IMR-90 (cell line): ENCODE measurements around the gene DIAPH1. TPM values are rescaled to one million over a fixed set of nuclear protein-coding genes. Genes with fewer than 3 reads are reported as not detected.
A peak's percentile ranks its signal among the peaks of the same experiment; 100 is the strongest.

Experiments used
- ATAC-seq: fragments of 200-7000 bp; cut with Tn5 transposase; 2 replicates; pipeline ENCODE4 v1.9.1; 2020; ENCODE audit warnings: low read depth, mild to moderate bottlenecking, moderate library complexity
- BruUV-seq: library from RNA; stranded (reverse); fragments of 400-500 nt; replicated peaks from 2 replicates; lab custom pipeline; 2021; lab: Mats Ljungman, UMichigan
- CTCF ChIA-PET: fragments of 300-600 bp; formaldehyde crosslinking; extraction: SDS; loops from one replicate; lab custom pipeline; 2021; ENCODE audit warnings: antibody characterized with exemption; lab: Yijun Ruan, JAX
- POLR2A ChIA-PET: fragments of 300-600 bp; sonication (Branson Sonifier 250); formaldehyde crosslinking; loops from one replicate; lab custom pipeline; 2022; ENCODE audit warnings: antibody characterized with exemption; ENCODE audit not compliant: unreplicated experiment; lab: Charles Lee
- DNase-seq: peaks from one replicate; pipeline ENCODE4 v3.0.0; 2013
- H2AFZ ChIP-seq: replicated peaks from 2 replicates; pipeline ENCODE3; 2013; ENCODE audit warnings: low read length, mild to moderate bottlenecking; ENCODE audit not compliant: poor library complexity
- H2AK5ac ChIP-seq: 2 replicates; pipeline ENCODE4 v1.6.1; 2013; ENCODE audit warnings: low read depth, low read length, inconsistent platforms
- H2AK9ac ChIP-seq: replicated peaks from 2 replicates; pipeline ENCODE3; 2013; ENCODE audit warnings: mild to moderate bottlenecking, low read depth, low read length, moderate library complexity; ENCODE audit not compliant: poor library complexity
- H2BK120ac ChIP-seq: 2 replicates; pipeline ENCODE4 v1.6.1; 2013; ENCODE audit warnings: low read depth, low read length, inconsistent platforms
- H2BK15ac ChIP-seq: 3 replicates; pipeline ENCODE4 v1.6.1; 2013; ENCODE audit warnings: low read depth, low read length, inconsistent platforms
- H2BK20ac ChIP-seq: 2 replicates; pipeline ENCODE4 v1.6.1; 2013; ENCODE audit warnings: low read depth, mild to moderate bottlenecking, inconsistent platforms, low read length, moderate library complexity
- H2BK5ac ChIP-seq: 2 replicates; pipeline ENCODE4 v1.6.1; 2013; ENCODE audit warnings: mild to moderate bottlenecking, low read depth, low read length, inconsistent platforms; ENCODE audit not compliant: poor library complexity, severe bottlenecking
- H3K14ac ChIP-seq: replicated peaks from 2 replicates; pipeline ENCODE4 v1.6.1; 2013; ENCODE audit warnings: low read depth, low read length, inconsistent platforms
- H3K18ac ChIP-seq: 2 replicates; pipeline ENCODE4 v1.6.1; 2013; ENCODE audit warnings: low read depth, low read length, control low read depth
- H3K23ac ChIP-seq: 2 replicates; pipeline ENCODE4 v1.6.1; 2013; ENCODE audit warnings: low read depth, low read length, inconsistent platforms
- H3K27ac ChIP-seq: 2 replicates; pipeline ENCODE4 v1.5.1; 2013; ENCODE audit warnings: mild to moderate bottlenecking, control low read depth, low read length; ENCODE audit not compliant: insufficient read depth
- H3K27me3 ChIP-seq: 2 replicates; pipeline ENCODE4 v1.6.1; 2013; ENCODE audit warnings: low read length; ENCODE audit not compliant: control insufficient read depth, insufficient read depth
- H3K36me3 ChIP-seq: 2 replicates; pipeline ENCODE4 v1.6.1; 2013; ENCODE audit warnings: low read length, mixed read lengths; ENCODE audit not compliant: control insufficient read depth, insufficient read depth
- H3K4ac ChIP-seq: 2 replicates; pipeline ENCODE4 v1.6.1; 2013; ENCODE audit warnings: low read depth, low read length, inconsistent platforms
- H3K4me1 ChIP-seq: 2 replicates; pipeline ENCODE4 v1.6.1; 2013; ENCODE audit warnings: low read length, mixed read lengths; ENCODE audit not compliant: control insufficient read depth, insufficient read depth
- H3K4me2 ChIP-seq: 2 replicates; pipeline ENCODE4 v1.6.1; 2013; ENCODE audit warnings: low read depth, mild to moderate bottlenecking, control low read depth, low read length, moderate library complexity
- H3K4me3 ChIP-seq: 2 replicates; pipeline ENCODE4 v1.5.1; 2013; ENCODE audit warnings: low read depth, mild to moderate bottlenecking, control low read depth, low read length, moderate library complexity; ENCODE audit not compliant: insufficient read depth
- H3K56ac ChIP-seq: 2 replicates; pipeline ENCODE4 v1.6.1; 2013; ENCODE audit warnings: low read length, inconsistent platforms; ENCODE audit not compliant: insufficient read depth; ENCODE audit errors: extremely low read depth
- H3K79me1 ChIP-seq, 2 experiments: 2 replicates each; pipeline ENCODE4 v1.6.1; 2013; ENCODE audit warnings: low read length in 2 of 2, inconsistent platforms in 1 of 2, low read depth in 1 of 2
- H3K9ac ChIP-seq: 2 replicates; pipeline ENCODE4 v1.6.1; 2013; ENCODE audit warnings: low read depth, low read length, control low read depth
- H3K9me1 ChIP-seq: 2 replicates; pipeline ENCODE4 v1.6.1; 2013; ENCODE audit warnings: low read length, inconsistent platforms; ENCODE audit not compliant: insufficient read depth
- H3K9me3 ChIP-seq: 2 replicates; pipeline ENCODE4 v1.6.1; 2013; ENCODE audit warnings: low read length; ENCODE audit not compliant: control insufficient read depth, insufficient read depth
- H4K20me1 ChIP-seq: 2 replicates; pipeline ENCODE4 v1.6.1; 2013; ENCODE audit warnings: low read length, inconsistent platforms; ENCODE audit not compliant: insufficient read depth
- H4K5ac ChIP-seq: 2 replicates; pipeline ENCODE4 v1.6.1; 2013; ENCODE audit warnings: mild to moderate bottlenecking, low read depth, low read length, control low read depth
- H4K8ac ChIP-seq, 2 experiments: 2 replicates each; pipeline ENCODE4 v1.6.1; 2013; ENCODE audit warnings: low read depth in 2 of 2, low read length in 2 of 2, control low read depth in 1 of 2, inconsistent platforms in 1 of 2
- H4K91ac ChIP-seq: 2 replicates; pipeline ENCODE4 v1.6.1; 2013; ENCODE audit warnings: low read depth, low read length, inconsistent platforms; ENCODE audit not compliant: insufficient read depth
- BHLHE40 ChIP-seq: fragments of 150-350 bp; IDR thresholded peaks from 2 replicates; pipeline ENCODE4 v1.6.1; 2016; ENCODE audit warnings: mild to moderate bottlenecking, low read depth, low read length
- CEBPB ChIP-seq: IDR thresholded peaks from 2 replicates; pipeline ENCODE4 v1.6.1; 2012; ENCODE audit warnings: low read depth, low read length, improper control_type of control experiment
- CHD1 ChIP-seq: IDR thresholded peaks from 2 replicates; pipeline ENCODE4 v1.6.1; 2012; ENCODE audit warnings: low read depth, low read length, improper control_type of control experiment
- FOS ChIP-seq: fragments of 150-350 bp; IDR thresholded peaks from 2 replicates; pipeline ENCODE4 v1.6.1; 2016; ENCODE audit warnings: low read depth, low read length
- MAFK ChIP-seq: IDR thresholded peaks from 2 replicates; pipeline ENCODE4 v1.6.1; 2012; ENCODE audit warnings: low read depth, low read length, improper control_type of control experiment
- MAZ ChIP-seq: IDR thresholded peaks from 2 replicates; pipeline ENCODE4 v1.6.1; 2012; ENCODE audit warnings: low read depth, mild to moderate bottlenecking, low read length, improper control_type of control experiment, moderate library complexity, borderline replicate concordance
- MXI1 ChIP-seq: IDR thresholded peaks from 2 replicates; pipeline ENCODE4 v1.6.1; 2012; ENCODE audit warnings: low read depth, mild to moderate bottlenecking, low read length, moderate library complexity, borderline replicate concordance
- NFE2L2 ChIP-seq: fragments of 150-350 bp; IDR thresholded peaks from 2 replicates; pipeline ENCODE4 v1.6.1; 2016; ENCODE audit warnings: low read depth, mild to moderate bottlenecking, low read length
- POLR2A ChIP-seq: IDR thresholded peaks from 2 replicates; pipeline ENCODE4 v1.6.1; 2012; ENCODE audit warnings: mild to moderate bottlenecking, low read depth, low read length
- RAD21 ChIP-seq: IDR thresholded peaks from 2 replicates; pipeline ENCODE4 v1.6.1; 2012; ENCODE audit warnings: low read length, improper control_type of control experiment
- RCOR1 ChIP-seq: IDR thresholded peaks from 2 replicates; pipeline ENCODE4 v1.6.1; 2012; ENCODE audit warnings: mild to moderate bottlenecking, low read length, improper control_type of control experiment; ENCODE audit not compliant: insufficient replicate concordance
- RFX5 ChIP-seq: IDR thresholded peaks from 2 replicates; pipeline ENCODE4 v1.8.0; 2012; ENCODE audit warnings: low read depth, mild to moderate bottlenecking, low read length, moderate library complexity
- SMC3 ChIP-seq: fragments of 150-350 bp; IDR thresholded peaks from 2 replicates; pipeline ENCODE4 v1.6.1; 2016; ENCODE audit warnings: low read depth, mild to moderate bottlenecking, antibody characterized with exemption, low read length, moderate library complexity
- WGBS, 2 experiments: methylation state at CpG; one replicate each; pipeline versions ENCODE4 v1.1.5 to v1.1.7; 2013; ENCODE audit warnings: missing lambda C conversion rate in 2 of 2; ENCODE audit not compliant: insufficient read length in 1 of 2; ENCODE audit errors: extremely low coverage in 2 of 2; 5-methylcytosine and 5-hydroxymethylcytosine counted together
- dilution Hi-C: fragments of 300-500 bp; cut with HindIII; formaldehyde crosslinking; loops from one replicate; pipeline ENCODE4 v1.14.3; 2018; ENCODE audit warnings: low sequenced_read_pairs; ENCODE audit not compliant: unreplicated experiment
- in situ Hi-C: fragments of 300-500 bp; cut with MboI; formaldehyde crosslinking; loops from 3 replicates; pipeline ENCODE4 v1.14.3; 2019; ENCODE audit warnings: low sequenced_read_pairs, inconsistent platforms, mixed read lengths
- intact Hi-C: fragments of 100-400 bp; cut with micrococcal nuclease; formaldehyde crosslinking; loops from 2 replicates; pipeline ENCODE4 v1.10.0; 2022
- polyA plus RNA-seq, 3 experiments: library from polyadenylated mRNA; depleted of rRNA; stranded (reverse); fragments of >200 nt; gene quantifications; 2 replicates each; pipeline ENCODE4 v1.2.3, GENCODE V29; 2012; ENCODE audit warnings: low replicate concordance in 1 of 3
- total RNA-seq: library from RNA; depleted of rRNA; stranded (reverse); fragments of >200 nt; gene quantifications from 2 replicates; pipeline ENCODE4 v1.2.3, GENCODE V29; 2012
- TF ChIP-seq, protein P1 (sequence below): conservative IDR thresholded peaks from 2 replicates; pipeline ENCODE4 v1.5.1; 2012; ENCODE audit warnings: mild to moderate bottlenecking, low read depth, low read length, improper control_type of control experiment
- TF ChIP-seq, protein P2 (sequence below): fragments of 150-350 bp; IDR thresholded peaks from 2 replicates; pipeline ENCODE4 v1.6.1; 2016; ENCODE audit warnings: low read depth, mild to moderate bottlenecking, low read length, moderate library complexity, borderline replicate concordance

DIAPH1 gene
- total and polyA plus RNA-seq, 2 of the 4 experiments (the other 2 are of a cell fraction) = 12.0 to 37.4 TPM

DNA sequence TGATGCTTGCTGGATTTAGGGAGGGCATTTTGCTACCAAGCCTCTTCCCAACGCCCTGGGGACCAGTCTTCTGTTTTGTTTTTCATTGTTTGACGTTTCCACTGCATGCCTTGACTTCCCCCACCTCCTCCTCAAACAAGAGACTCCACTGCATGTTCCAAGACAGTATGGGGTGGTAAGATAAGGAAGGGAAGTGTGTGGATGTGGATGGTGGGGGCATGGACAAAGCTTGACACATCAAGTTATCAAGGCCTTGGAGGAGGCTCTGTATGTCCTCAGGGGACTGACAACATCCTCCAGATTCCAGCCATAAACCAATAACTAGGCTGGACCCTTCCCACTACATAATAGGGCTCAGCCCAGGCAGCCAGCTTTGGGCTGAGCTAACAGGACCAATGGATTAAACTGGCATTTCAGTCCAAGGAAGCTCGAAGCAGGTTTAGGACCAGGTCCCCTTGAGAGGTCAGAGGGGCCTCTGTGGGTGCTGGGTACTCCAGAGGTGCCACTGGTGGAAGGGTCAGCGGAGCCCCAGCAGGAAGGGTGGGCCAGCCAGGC, 107.0 kb downstream of the DIAPH1 start:
- intact Hi-C loops (loop anchor here (2.0 kb wide), 1 partner anchor 81 kb away; the partner anchor contains the start of gene PCDHGA12), dilution Hi-C loops (no loop called here), in situ Hi-C loops (no loop called here)
- no peak for TF ChIP-seq NFE2L2
- TF ChIP-seq MAZ = no peak
- no peak for TF ChIP-seq FOS
- TF ChIP-seq, protein P1, sequence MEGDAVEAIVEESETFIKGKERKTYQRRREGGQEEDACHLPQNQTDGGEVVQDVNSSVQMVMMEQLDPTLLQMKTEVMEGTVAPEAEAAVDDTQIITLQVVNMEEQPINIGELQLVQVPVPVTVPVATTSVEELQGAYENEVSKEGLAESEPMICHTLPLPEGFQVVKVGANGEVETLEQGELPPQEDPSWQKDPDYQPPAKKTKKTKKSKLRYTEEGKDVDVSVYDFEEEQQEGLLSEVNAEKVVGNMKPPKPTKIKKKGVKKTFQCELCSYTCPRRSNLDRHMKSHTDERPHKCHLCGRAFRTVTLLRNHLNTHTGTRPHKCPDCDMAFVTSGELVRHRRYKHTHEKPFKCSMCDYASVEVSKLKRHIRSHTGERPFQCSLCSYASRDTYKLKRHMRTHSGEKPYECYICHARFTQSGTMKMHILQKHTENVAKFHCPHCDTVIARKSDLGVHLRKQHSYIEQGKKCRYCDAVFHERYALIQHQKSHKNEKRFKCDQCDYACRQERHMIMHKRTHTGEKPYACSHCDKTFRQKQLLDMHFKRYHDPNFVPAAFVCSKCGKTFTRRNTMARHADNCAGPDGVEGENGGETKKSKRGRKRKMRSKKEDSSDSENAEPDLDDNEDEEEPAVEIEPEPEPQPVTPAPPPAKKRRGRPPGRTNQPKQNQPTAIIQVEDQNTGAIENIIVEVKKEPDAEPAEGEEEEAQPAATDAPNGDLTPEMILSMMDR = no peak
- TF ChIP-seq RFX5 = no peak
- no peak for TF ChIP-seq CHD1
- TF ChIP-seq SMC3 = no peak
- TF ChIP-seq, protein P2, sequence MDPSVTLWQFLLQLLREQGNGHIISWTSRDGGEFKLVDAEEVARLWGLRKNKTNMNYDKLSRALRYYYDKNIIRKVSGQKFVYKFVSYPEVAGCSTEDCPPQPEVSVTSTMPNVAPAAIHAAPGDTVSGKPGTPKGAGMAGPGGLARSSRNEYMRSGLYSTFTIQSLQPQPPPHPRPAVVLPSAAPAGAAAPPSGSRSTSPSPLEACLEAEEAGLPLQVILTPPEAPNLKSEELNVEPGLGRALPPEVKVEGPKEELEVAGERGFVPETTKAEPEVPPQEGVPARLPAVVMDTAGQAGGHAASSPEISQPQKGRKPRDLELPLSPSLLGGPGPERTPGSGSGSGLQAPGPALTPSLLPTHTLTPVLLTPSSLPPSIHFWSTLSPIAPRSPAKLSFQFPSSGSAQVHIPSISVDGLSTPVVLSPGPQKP = no peak
- TF ChIP-seq BHLHE40 = no peak
- TF ChIP-seq RAD21 = no peak
- no peak for TF ChIP-seq MXI1
- TF ChIP-seq CEBPB = no peak
- no peak for TF ChIP-seq MAFK
- no peak for TF ChIP-seq RCOR1
- no peak for TF ChIP-seq POLR2A
- H3K79me1 ChIP-seq = peaks cover 6 to 52% of the 10 kb centered on the region in 2 experiments
- H4K91ac ChIP-seq = no peak overlapping the region; the same call in 1 of the 2 replicates
- H2BK5ac ChIP-seq = no peak overlapping the region
- no CpG with 5 or more reads among the region's 4 CpGs for WGBS, 2 experiments
- no peak for ATAC-seq
- 0 out of 2 replicates have a peak overlapping the region, but pooled peaks have one; percentile 6 for H2BK120ac ChIP-seq
- no peak overlapping the region for H2BK20ac ChIP-seq
- peaks cover 15% of the 10 kb centered on the region for H4K20me1 ChIP-seq
- CTCF ChIA-PET = interaction anchor here (0.6 to 2.7 kb wide), 2 partner anchors 34 to 46 kb away, joined by 3 to 14 read pairs; no protein-coding TSS in a partner anchor
- peak overlapping the region in 1 of 2 experiments; percentile 91; a peak in 2 of 4 replicates for H4K8ac ChIP-seq
- peaks cover 33% of the 10 kb centered on the region for H3K9me1 ChIP-seq
- peak overlapping the region; percentile 81 for H2AK9ac ChIP-seq
- peak overlapping the region; percentile 20; the same call in 1 of the 2 replicates for H3K23ac ChIP-seq
- H3K36me3 ChIP-seq = peaks cover 26% of the 10 kb centered on the region
- 0 out of 2 replicates have a peak overlapping the region, but pooled peaks have one; percentile 25 for H3K14ac ChIP-seq
- H3K4ac ChIP-seq = peak overlapping the region; percentile 74
- H3K9me3 ChIP-seq = no peaks in the 10 kb centered on the region
- H4K5ac ChIP-seq = no peak overlapping the region; the same call in 1 of the 2 replicates
- POLR2A ChIA-PET = no interaction called here
- BruUV-seq = no TSS peak
- H3K27ac ChIP-seq = no peak overlapping the region
- no peak for DNase-seq
- H2BK15ac ChIP-seq = peak overlapping the region; percentile 37; the same call in 1 of the 3 replicates
- no peak overlapping the region for H2AFZ ChIP-seq
- H3K27me3 ChIP-seq = no peaks in the 10 kb centered on the region
- peak overlapping the region; percentile 83 for H2AK5ac ChIP-seq
- no peak overlapping the region for H3K9ac ChIP-seq
- no peak overlapping the region for H3K4me2 ChIP-seq
- no peak overlapping the region for H3K18ac ChIP-seq
- H3K4me3 ChIP-seq = no peak overlapping the region
- no peak overlapping the region for H3K56ac ChIP-seq
- peaks cover 58% of the 10 kb centered on the region for H3K4me1 ChIP-seq
